SJCRH30 (cell line): ENCODE measurements around the gene PBX1. TPM values are rescaled to one million over a fixed set of nuclear protein-coding genes. Genes with fewer than 3 reads are reported as not detected.
A peak's percentile ranks its signal among the peaks of the same experiment; 100 is the strongest.

Source experiments
- DNase-seq, 2 experiments: peaks; one replicate each; pipeline ENCODE4 v3.0.0-alpha.2; 2015 to 2020
- H3K27ac ChIP-seq: fragments of 250-450 bp; sonication (Bioruptor Pico); 2 replicates; pipeline ENCODE4 v1.5.1; 2020; ENCODE audit warnings: mild to moderate bottlenecking, moderate library complexity
- H3K27me3 ChIP-seq: fragments of 250-450 bp; sonication (Bioruptor Pico); 2 replicates; pipeline ENCODE4 v1.5.1; 2020; ENCODE audit warnings: mild to moderate bottlenecking, moderate library complexity
- H3K36me3 ChIP-seq: fragments of 250-450 bp; sonication (Bioruptor Pico); 2 replicates; pipeline ENCODE4 v1.5.1; 2020; ENCODE audit warnings: mild to moderate bottlenecking, moderate library complexity
- H3K4me1 ChIP-seq: fragments of 250-450 bp; sonication (Bioruptor Pico); 2 replicates; pipeline ENCODE4 v1.5.1; 2020; ENCODE audit warnings: mild to moderate bottlenecking, moderate library complexity
- H3K4me3 ChIP-seq: fragments of 250-450 bp; sonication (Bioruptor Pico); 2 replicates; pipeline ENCODE4 v1.5.1; 2020; ENCODE audit warnings: mild to moderate bottlenecking, moderate library complexity
- H3K9me3 ChIP-seq: fragments of 250-450 bp; sonication (Bioruptor Pico); replicated peaks from 2 replicates; pipeline ENCODE4 v1.5.1; 2020; ENCODE audit warnings: mild to moderate bottlenecking, moderate library complexity
- total RNA-seq: library from RNA; depleted of rRNA; stranded (reverse); fragments of >200 nt; shearing (Covaris generic); gene quantifications from 2 replicates; pipeline ENCODE4 v1.2.3, GENCODE V29; 2014

PBX1 gene
- total RNA-seq, 1 experiment from 2014 or later, result 39.0 TPM

GRCh38 chr1:164703463-164703862 is 144.5 kb downstream of the PBX1 start:
- H3K36me3 ChIP-seq, result no peaks in the 10 kb centered on the region
- no peaks in the 10 kb centered on the region for H3K27me3 ChIP-seq
- no peak overlapping the region for H3K4me3 ChIP-seq
- no peaks in the 10 kb centered on the region for H3K9me3 ChIP-seq
- DNase-seq, result no peak
- H3K27ac ChIP-seq, result no peak overlapping the region
- peaks cover 22% of the 10 kb centered on the region for H3K4me1 ChIP-seq

- no peaks in the 10 kb centered on the region for H3K36me3 ChIP-seq
- no peaks in the 10 kb centered on the region for H3K9me3 ChIP-seq
- H3K27ac ChIP-seq, result no peak overlapping the region
- H3K4me1 ChIP-seq, result peaks cover 27% of the 10 kb centered on the region
- DNase-seq, result no peak
- H3K27me3 ChIP-seq, result no peaks in the 10 kb centered on the region
- no peak overlapping the region for H3K4me3 ChIP-seq
Measured at GRCh38 chr1:164703960-164704411, 145.0 kb downstream of the PBX1 start.

- Histone ChIP-seq H3K9me3 (no peaks in the 10 kb centered on the region), H3K27ac (no peak overlapping the region), H3K36me3 (no peaks in the 10 kb centered on the region), H3K4me1 (peaks cover 34% of the 10 kb centered on the region), H3K4me3 (no peak overlapping the region), H3K27me3 (no peaks in the 10 kb centered on the region)
- peak in 1 of 2 experiments; percentile 39 for DNase-seq
Measured at GRCh38 chr1:164704954-164705353, 146.0 kb downstream of the PBX1 start.

- no peaks in the 10 kb centered on the region for H3K27me3 ChIP-seq
- H3K4me1 ChIP-seq, result peaks cover 46% of the 10 kb centered on the region
- peak overlapping the region; percentile 93; the same call in 1 of the 2 replicates for H3K27ac ChIP-seq
- no peak for DNase-seq
- H3K4me3 ChIP-seq, result no peak overlapping the region
- H3K36me3 ChIP-seq, result no peaks in the 10 kb centered on the region
- no peaks in the 10 kb centered on the region for H3K9me3 ChIP-seq
Measured at GRCh38 chr1:164706606-164706987, 147.6 kb downstream of the PBX1 start.

- Histone ChIP-seq H3K9me3 (no peaks in the 10 kb centered on the region), H3K4me1 (peaks cover 46% of the 10 kb centered on the region), H3K4me3 (no peak overlapping the region), H3K27me3 (no peaks in the 10 kb centered on the region), H3K36me3 (no peaks in the 10 kb centered on the region), H3K27ac (peak overlapping the region; percentile 93)
- peak; percentile 21 to 49 for DNase-seq
Measured at GRCh38 chr1:164707868-164708331, 148.9 kb downstream of the PBX1 start.

- H3K27me3 ChIP-seq, result no peaks in the 10 kb centered on the region
- peak overlapping the region; percentile 93 for H3K27ac ChIP-seq
- no peaks in the 10 kb centered on the region for H3K36me3 ChIP-seq
- no peaks in the 10 kb centered on the region for H3K9me3 ChIP-seq
- no peak overlapping the region for H3K4me3 ChIP-seq
- DNase-seq, result no peak
- peaks cover 46% of the 10 kb centered on the region for H3K4me1 ChIP-seq
Measured at GRCh38 chr1:164708596-164708995, 149.6 kb downstream of the PBX1 start.

- Histone ChIP-seq H3K36me3 (no peaks in the 10 kb centered on the region), H3K4me3 (no peak overlapping the region), H3K9me3 (no peaks in the 10 kb centered on the region), H3K4me1 (peaks cover 46% of the 10 kb centered on the region), H3K27ac (peak overlapping the region; percentile 93), H3K27me3 (no peaks in the 10 kb centered on the region)
- DNase-seq, result no peak
Measured at GRCh38 chr1:164709126-164709525, 150.1 kb downstream of the PBX1 start.

- H3K27me3 ChIP-seq, result no peaks in the 10 kb centered on the region
- no peak overlapping the region for H3K4me3 ChIP-seq
- H3K36me3 ChIP-seq, result no peaks in the 10 kb centered on the region
- no peaks in the 10 kb centered on the region for H3K9me3 ChIP-seq
- H3K27ac ChIP-seq, result peak overlapping the region; percentile 93
- peak; percentile 81 to 91 for DNase-seq
- peaks cover 46% of the 10 kb centered on the region for H3K4me1 ChIP-seq
Measured at GRCh38 chr1:164709541-164710278, 150.7 kb downstream of the PBX1 start.

GRCh38 chr1:164712131-164713036 is 153.4 kb downstream of the PBX1 start:
- H3K9me3 ChIP-seq, result no peaks in the 10 kb centered on the region
- peaks cover 43% of the 10 kb centered on the region for H3K4me1 ChIP-seq
- DNase-seq, result no peak
- no peak overlapping the region for H3K4me3 ChIP-seq
- H3K36me3 ChIP-seq, result no peaks in the 10 kb centered on the region
- H3K27me3 ChIP-seq, result no peaks in the 10 kb centered on the region
- no peak overlapping the region for H3K27ac ChIP-seq

GRCh38 chr1:164713456-164714207 is 154.6 kb downstream of the PBX1 start:
- H3K4me1 ChIP-seq, result peaks cover 35% of the 10 kb centered on the region
- no peaks in the 10 kb centered on the region for H3K27me3 ChIP-seq
- no peaks in the 10 kb centered on the region for H3K36me3 ChIP-seq
- peak in 1 of 2 experiments; percentile 39 for DNase-seq
- H3K9me3 ChIP-seq, result no peaks in the 10 kb centered on the region
- no peak overlapping the region for H3K27ac ChIP-seq
- no peak overlapping the region for H3K4me3 ChIP-seq

GRCh38 chr1:164716992-164717703 is 158.2 kb downstream of the PBX1 start:
- H3K27me3 ChIP-seq, result no peaks in the 10 kb centered on the region
- DNase-seq, result peak in 1 of 2 experiments; percentile 36
- H3K27ac ChIP-seq, result peak overlapping the region; percentile 14; the same call in 1 of the 2 replicates
- H3K4me1 ChIP-seq, result peaks cover 13% of the 10 kb centered on the region
- H3K4me3 ChIP-seq, result no peak overlapping the region
- H3K9me3 ChIP-seq, result no peaks in the 10 kb centered on the region
- no peaks in the 10 kb centered on the region for H3K36me3 ChIP-seq

GRCh38 chr1:164718821-164719220 is 159.8 kb downstream of the PBX1 start:
- no peak for DNase-seq
- H3K9me3 ChIP-seq, result no peaks in the 10 kb centered on the region

GRCh38 chr1:164719676-164720439 is 160.9 kb downstream of the PBX1 start:
- Histone ChIP-seq H3K4me1 (peaks cover 13% of the 10 kb centered on the region), H3K36me3 (no peaks in the 10 kb centered on the region), H3K27ac (no peak overlapping the region), H3K27me3 (no peaks in the 10 kb centered on the region), H3K4me3 (no peak overlapping the region), H3K9me3 (no peaks in the 10 kb centered on the region)
- no peak for DNase-seq

More at GRCh38 chr1:164718821-164719220, 159.8 kb downstream of the PBX1 start:
- H3K4me3 ChIP-seq, result no peak overlapping the region
- H3K27me3 ChIP-seq, result no peaks in the 10 kb centered on the region
- H3K4me1 ChIP-seq, result peaks cover 13% of the 10 kb centered on the region
- no peak overlapping the region for H3K27ac ChIP-seq
- no peaks in the 10 kb centered on the region for H3K36me3 ChIP-seq
